Stimulated activated CD8-positive, alpha-beta memory T cell treated with anti-CD3 and anti-CD28 coated beads, Interleukin-2, amount 100 ng/mL, for 48 hours (primary cell): ENCODE measurements around the gene GSE1.

ENCODE experiments used
- DNase-seq, 2 donors: peaks; one replicate each; pipeline ENCODE4 v3.0.0-alpha.2; 2020; ENCODE audit warnings: low read depth in 2 of 2

The GSE1 gene

GRCh38 chr16:85612801-85613603 lies at the start of gene GSE1:
TSS of gene GSE1 (plus strand) at chr16:85613322. CDS start at chr16:85613392, 70 bp downstream.
- peak; percentile 67 to 69 for DNase-seq

DNA sequence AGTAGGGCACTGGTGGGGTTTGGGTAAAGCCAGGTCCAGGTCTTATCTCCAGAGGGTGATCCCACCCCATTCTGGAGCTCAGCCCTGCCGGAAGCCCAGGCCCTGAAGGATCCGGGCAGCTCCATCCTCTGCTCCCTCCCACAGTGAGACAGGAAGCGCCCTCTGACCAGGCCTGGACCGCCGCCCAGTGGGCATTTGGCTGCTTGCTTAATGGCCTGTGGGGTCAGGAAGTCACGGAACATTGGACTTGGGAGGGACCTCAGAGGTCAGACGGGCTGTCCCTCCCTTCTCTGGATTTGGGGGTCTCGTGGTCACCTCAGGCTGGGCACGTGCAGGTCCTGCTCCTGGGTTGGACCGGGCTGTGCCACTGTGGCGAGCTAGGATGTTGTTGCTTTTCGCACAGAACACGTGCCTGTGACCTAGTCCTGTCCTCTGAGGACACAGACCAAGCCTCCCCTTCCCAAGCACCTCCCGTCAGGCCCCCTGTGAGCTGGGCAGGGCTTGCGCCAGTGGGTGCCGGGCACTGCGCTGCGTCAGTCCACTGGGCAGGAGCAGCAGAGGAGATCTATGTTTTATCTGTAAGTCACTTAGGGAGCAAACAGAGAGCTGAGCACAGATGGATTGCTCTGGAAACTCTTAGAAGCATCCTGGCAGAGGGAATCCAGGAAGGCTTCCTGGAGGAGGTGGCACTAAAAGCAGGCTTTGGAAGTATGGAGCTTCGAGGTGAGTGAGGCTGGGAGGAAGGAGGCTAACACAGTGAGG lies 49.4 kb upstream of the GSE1 start:
- no peak for DNase-seq

GRCh38 chr16:85564277-85565051 lies 48.7 kb upstream of the GSE1 start:
- DNase-seq: peak; percentile 42 to 67

- no peak for DNase-seq
Observed at GRCh38 chr16:85565340-85565739, 47.8 kb upstream of the GSE1 start.

GRCh38 chr16:85565801-85566526 lies 47.2 kb upstream of the GSE1 start:
- DNase-seq: no peak

- no peak for DNase-seq
Observed at GRCh38 chr16:85566561-85567100, 46.5 kb upstream of the GSE1 start.

DNA sequence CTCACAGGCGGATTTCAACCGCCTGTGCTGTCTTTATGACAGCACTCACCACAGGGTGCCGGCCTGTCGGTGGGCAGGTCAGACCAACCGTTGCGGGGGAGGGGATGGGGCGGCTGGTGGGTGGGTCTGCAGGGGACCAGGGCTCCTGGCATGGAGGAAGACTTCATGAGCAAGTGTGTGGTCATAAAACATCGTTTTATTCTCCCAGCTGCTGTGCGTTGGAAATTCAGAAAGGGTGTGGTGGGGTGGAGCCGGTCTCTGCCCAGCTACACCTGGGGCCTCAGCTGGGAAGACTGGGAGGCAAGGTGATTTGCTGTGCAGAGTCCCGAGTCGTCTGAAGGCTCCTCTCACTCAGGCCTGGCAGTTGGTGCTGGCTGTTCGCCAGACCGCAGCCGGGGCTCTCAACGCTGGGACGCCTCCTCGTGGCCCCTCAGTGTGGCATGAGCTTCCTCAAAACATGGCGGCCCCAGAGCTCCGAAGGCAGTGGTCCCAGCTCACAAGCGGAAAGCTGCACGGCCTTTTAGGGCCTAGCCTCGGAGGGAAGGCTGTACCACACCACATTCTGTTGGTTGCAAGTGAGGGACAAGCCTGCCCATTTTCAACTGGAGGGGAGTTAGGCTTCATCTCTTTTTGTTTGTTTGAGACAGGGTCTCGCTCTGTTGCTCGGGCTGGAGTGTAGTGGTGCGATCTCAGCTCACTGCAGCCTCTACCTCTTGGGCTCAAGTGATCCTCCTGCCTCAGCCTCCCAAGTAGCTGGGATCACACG lies 45.8 kb upstream of the GSE1 start:
- peak in 1 of 2 donors; percentile 32 for DNase-seq

- no peak for DNase-seq
Observed at GRCh38 chr16:85567935-85568334, 45.2 kb upstream of the GSE1 start.

- no peak for DNase-seq
Observed at GRCh38 chr16:85568519-85568918, 44.6 kb upstream of the GSE1 start.

DNA sequence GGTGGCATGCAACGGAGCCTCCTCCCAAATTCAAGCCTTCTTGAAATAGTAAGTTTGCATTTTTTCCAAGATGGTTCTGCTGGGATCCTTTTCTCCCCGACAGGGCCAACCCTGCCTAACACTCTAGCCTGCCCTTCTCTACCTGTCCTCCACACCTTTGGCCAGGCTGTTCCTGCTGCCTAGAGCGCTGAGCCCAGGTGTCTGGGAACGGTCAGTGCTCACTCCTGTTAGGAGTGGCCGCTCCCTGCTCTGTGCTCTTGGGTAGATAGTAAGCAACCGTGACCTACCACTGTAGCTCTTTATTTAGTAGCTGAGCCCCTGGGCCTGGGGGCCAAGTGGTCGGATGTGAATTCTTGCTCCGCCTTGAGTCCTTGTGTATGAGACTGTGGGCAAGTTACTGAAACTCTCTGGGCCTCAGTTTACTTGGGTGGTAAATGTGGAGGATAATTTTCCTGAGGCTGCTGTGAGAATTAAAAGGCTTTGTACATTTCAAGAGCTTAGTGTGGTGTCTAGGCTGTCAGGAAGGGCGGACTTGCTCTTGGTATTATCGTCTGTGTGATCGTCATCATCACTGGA lies 44.0 kb upstream of the GSE1 start:
- DNase-seq: no peak

GRCh38 chr16:85569615-85570212 lies 43.4 kb upstream of the GSE1 start:
- DNase-seq: peak; percentile 56 to 61

DNA sequence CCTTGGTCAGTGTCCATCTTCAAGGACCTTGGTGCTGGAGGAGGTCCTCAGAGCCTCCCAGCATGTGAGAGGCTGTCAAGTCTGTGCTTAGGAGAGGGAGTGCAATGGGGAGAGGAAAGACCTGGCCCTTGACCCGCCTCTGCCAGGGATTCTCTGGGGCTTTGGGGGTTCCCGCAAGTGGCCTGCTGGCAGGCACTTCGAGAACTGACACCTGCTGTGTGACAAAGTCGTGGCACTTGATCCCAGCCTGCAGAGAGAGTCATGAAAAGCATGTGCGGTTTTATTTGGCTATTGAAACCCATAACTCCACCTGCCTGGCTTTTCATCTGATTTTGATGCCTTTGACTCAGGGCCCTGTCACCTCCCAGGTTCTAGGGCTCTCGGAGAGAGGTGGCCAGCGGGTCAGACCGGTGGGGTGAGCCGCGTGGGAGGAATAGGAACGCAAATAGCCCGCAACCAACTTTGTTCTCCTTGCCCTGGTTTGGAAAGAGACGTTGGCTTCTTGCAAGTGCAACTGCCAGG lies 42.8 kb upstream of the GSE1 start:
- DNase-seq: peak; percentile 30 to 36

GRCh38 chr16:85570735-85571562 lies 42.2 kb upstream of the GSE1 start:
- DNase-seq: peak in 1 of 2 donors; percentile 31

- DNase-seq: no peak
Observed at GRCh38 chr16:85571563-85571812, 41.6 kb upstream of the GSE1 start.

DNA sequence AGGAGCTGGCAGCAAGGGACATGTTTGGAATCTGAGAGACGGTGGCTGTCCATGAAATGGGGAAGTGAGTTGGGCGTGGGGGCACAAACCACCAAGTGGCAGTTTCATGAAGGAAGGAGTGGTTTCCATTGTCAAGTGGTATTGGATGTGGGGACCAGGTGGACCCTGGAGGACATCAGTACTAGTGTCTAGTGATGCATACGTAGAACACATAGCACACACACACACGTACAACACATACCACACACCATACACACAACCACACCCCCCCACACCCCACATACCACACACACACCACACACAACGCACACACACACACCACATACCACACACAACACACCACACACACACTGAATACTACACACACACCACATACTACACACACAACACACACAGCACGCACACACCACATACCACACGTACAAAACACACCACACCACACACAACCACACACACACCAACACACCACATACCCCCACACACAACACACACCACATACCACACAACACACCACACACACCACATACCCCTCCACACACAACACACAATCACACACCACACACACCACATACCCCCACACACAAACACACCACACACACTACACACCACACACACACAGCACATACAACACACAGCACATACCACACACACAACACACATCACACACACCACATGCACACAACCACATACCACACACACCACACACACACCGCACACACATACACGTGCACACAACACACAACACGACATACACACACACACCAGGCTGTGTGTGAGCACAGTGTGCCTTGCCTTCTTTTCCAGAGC lies 41.1 kb upstream of the GSE1 start:
- DNase-seq: no peak

GRCh38 chr16:85573045-85573695 lies 40.0 kb upstream of the GSE1 start:
- DNase-seq: no peak
